ENCODE results near the gene MMP17. TPM values are rescaled to one million over a fixed set of nuclear protein-coding genes. Genes with fewer than 3 reads are reported as not detected.

MMP17 gene
- polyA plus RNA-seq, 1 donor from 2014 or later, result 3.4 TPM

- H3K27me3 Mint-ChIP-seq, result no peaks in the 10 kb centered on the region
- H3K36me3 Mint-ChIP-seq, result no peaks in the 10 kb centered on the region
- H3K27ac Mint-ChIP-seq, result no peak overlapping the region
- no peaks in the 10 kb centered on the region for H3K4me1 Mint-ChIP-seq
- no peaks in the 10 kb centered on the region for H3K9me3 Mint-ChIP-seq
- H3K4me3 Mint-ChIP-seq, result no peak overlapping the region
Measured at GRCh38 chr12:131844656-131845055, 16.5 kb downstream of the MMP17 start.

GRCh38 chr12:131845121-131845520 lies 16.9 kb downstream of the MMP17 start:
- Mint-ChIP-seq H3K9me3 (no peaks in the 10 kb centered on the region), H3K27me3 (no peaks in the 10 kb centered on the region), H3K27ac (no peak overlapping the region), H3K36me3 (no peaks in the 10 kb centered on the region), H3K4me3 (no peak overlapping the region), H3K4me1 (no peaks in the 10 kb centered on the region)

DNA sequence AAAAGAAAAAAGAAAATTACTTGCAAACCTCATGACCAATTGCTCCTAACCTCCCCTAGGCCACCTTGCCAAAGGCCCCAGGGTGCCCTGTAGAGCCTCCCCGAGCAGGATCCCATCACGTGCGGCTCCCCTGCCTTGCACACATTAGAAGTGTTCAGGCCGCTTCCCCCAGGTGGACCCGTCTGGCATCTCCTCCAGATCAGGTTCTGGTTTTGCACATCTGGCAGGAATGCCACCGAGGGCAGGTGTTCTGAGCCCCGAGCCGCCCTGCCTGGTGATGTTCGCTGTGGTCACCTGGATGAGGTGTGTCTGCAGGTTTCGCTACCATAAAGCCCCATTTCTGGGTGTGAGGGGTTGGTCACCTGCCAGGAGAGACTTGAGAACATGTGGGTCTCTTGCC lies 19.3 kb downstream of the MMP17 start:
- H3K4me3 Mint-ChIP-seq, result no peak overlapping the region
- H3K9me3 Mint-ChIP-seq, result no peaks in the 10 kb centered on the region
- H3K27me3 Mint-ChIP-seq, result no peaks in the 10 kb centered on the region
- no peak overlapping the region for H3K27ac Mint-ChIP-seq
- H3K4me1 Mint-ChIP-seq, result no peaks in the 10 kb centered on the region
- no peaks in the 10 kb centered on the region for H3K36me3 Mint-ChIP-seq

DNA sequence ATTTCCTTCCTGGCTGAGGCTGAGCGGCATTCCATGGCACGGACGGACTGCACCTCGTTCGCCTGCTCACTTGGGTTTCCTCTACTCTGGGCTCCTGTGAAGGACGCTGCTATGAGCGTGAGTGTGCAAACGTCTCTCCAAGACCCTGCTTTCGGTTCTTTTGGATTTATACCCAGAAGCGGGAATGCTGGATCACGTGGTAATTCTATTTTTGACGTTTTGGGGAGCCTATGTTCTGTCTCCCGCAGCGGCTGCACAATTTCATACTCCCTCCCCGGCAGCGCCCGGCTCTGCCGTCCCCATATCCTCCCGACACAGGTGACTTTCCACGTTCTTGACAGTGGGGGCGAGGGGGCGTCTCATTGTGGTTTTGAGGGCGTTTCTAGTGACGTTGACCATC lies 20.6 kb downstream of the MMP17 start:
- Mint-ChIP-seq H3K4me1 (no peaks in the 10 kb centered on the region), H3K36me3 (no peaks in the 10 kb centered on the region), H3K27me3 (peaks cover 5% of the 10 kb centered on the region), H3K4me3 (no peak overlapping the region), H3K27ac (no peak overlapping the region), H3K9me3 (no peaks in the 10 kb centered on the region)

- H3K27me3 Mint-ChIP-seq, result peaks cover 10% of the 10 kb centered on the region
- no peaks in the 10 kb centered on the region for H3K36me3 Mint-ChIP-seq
- H3K4me1 Mint-ChIP-seq, result no peaks in the 10 kb centered on the region
- no peaks in the 10 kb centered on the region for H3K9me3 Mint-ChIP-seq
- H3K4me3 Mint-ChIP-seq, result no peak overlapping the region
- H3K27ac Mint-ChIP-seq, result no peak overlapping the region
Measured at GRCh38 chr12:131849700-131850553, 21.7 kb downstream of the MMP17 start.

- no peak overlapping the region for H3K4me3 Mint-ChIP-seq
- H3K27ac Mint-ChIP-seq, result no peak overlapping the region
- peaks cover 10% of the 10 kb centered on the region for H3K27me3 Mint-ChIP-seq
- peaks cover 0 to under 1% (median 0%) of the 10 kb centered on the region in 3 donors for H3K9me3 Mint-ChIP-seq
- no peaks in the 10 kb centered on the region for H3K4me1 Mint-ChIP-seq
- H3K36me3 Mint-ChIP-seq, result no peaks in the 10 kb centered on the region
Measured at GRCh38 chr12:131850856-131851559, 22.8 kb downstream of the MMP17 start.

DNA sequence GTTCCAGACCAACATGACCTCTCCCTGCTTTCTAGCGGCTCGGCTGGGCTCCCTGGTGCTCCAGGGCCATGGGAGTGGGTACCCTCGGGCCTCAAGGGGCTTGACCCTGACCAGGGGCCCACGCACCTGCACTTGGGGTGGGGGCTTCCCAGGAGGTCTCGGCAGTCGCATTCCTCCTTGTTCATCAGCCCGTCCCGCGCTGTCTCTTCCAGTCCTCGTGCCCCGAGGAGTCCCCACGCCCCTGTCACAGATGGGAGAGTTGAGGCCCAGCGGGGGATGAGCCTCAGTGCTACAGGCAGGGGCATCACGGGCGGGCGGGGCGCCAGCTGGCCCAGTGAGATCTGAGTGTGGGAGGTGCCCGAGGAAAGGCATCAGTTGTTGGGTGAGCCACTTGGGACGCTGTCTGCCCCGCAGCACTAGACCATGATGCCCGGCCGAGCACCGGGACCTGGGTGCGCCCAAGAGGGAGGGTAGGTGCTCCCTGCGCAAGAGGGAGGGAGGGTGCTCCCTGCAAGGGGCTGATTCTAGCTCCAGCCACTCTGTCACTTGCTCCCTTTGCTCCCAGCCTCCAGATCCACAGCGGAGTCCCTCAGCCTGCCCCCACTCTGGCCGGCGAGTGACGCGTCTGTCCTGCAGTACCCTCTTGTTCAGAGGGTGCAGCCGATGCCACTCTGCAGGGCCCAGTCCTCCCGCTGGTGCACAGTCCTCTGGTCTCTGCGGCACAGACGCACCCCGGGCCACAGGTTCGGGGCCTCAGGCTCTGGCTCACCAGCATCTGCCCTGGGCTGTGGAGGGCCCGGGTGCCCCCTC lies 23.8 kb downstream of the MMP17 start:
- H3K4me3 Mint-ChIP-seq, result no peak overlapping the region
- H3K27ac Mint-ChIP-seq, result no peak overlapping the region
- no peaks in the 10 kb centered on the region for H3K36me3 Mint-ChIP-seq
- no peaks in the 10 kb centered on the region for H3K4me1 Mint-ChIP-seq
- peaks cover 14% of the 10 kb centered on the region for H3K27me3 Mint-ChIP-seq
- H3K9me3 Mint-ChIP-seq, result peaks cover 0 to 2% (median 0%) of the 10 kb centered on the region in 3 donors

DNA sequence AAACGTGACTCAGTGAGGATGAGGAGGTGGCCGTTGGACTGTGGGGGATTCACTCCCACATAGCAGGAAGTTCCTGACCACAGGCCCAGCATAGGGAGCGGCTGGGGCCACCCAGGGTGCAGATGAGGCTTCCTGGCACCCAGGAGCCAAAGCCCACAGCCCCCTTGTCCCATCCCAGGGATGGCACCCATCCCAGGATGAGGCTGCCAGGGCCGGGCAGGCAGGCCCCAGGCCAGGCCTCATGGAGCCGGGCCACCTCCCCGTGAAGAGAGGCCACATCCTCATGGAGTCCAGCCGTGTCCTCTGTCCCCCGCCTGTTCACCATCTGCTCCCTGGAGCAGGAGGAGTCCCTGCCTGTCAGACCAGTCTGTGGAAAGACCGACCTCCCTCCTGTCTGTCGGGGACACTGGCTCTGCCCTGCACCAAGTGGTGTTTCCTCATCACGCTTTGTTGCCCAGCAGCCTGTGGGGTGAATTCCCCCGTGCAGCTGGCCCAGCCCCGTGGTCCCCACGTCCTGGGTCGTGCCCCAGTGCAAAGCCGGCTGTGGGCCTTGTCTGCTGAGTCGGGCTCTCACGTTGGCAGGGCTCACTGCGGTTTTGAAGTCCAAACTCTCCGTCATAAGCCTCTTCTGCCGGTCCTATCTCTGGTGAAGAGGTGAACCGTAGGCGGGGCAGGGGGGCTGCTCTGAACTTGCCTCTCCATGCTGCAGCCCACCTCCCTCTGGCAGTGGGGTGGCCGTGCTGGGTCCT lies 24.5 kb downstream of the MMP17 start:
- Mint-ChIP-seq H3K9me3 (peaks cover 0 to 2% (median 0%) of the 10 kb centered on the region in 3 donors), H3K27me3 (peaks cover 14% of the 10 kb centered on the region), H3K27ac (no peak overlapping the region)

GRCh38 chr12:131853832-131854797 lies 25.9 kb downstream of the MMP17 start:
- Mint-ChIP-seq H3K27me3 (peaks cover 14% of the 10 kb centered on the region), H3K36me3 (no peaks in the 10 kb centered on the region), H3K4me1 (no peaks in the 10 kb centered on the region), H3K9me3 (peaks cover 0 to 2% (median 0%) of the 10 kb centered on the region in 3 donors), H3K27ac (no peak overlapping the region), H3K4me3 (peak overlapping the region in 1 of 4 donors; percentile 22)

More for the DNA sequence above, 24.5 kb downstream of the MMP17 start:
- Mint-ChIP-seq H3K36me3 (no peaks in the 10 kb centered on the region), H3K4me1 (no peaks in the 10 kb centered on the region), H3K4me3 (no peak overlapping the region)

GRCh38 chr12:131854861-131855476 lies 26.8 kb downstream of the MMP17 start:
- H3K9me3 Mint-ChIP-seq, result peaks cover 0 to 2% (median 0%) of the 10 kb centered on the region in 3 donors
- no peak overlapping the region for H3K4me3 Mint-ChIP-seq
- no peak overlapping the region for H3K27ac Mint-ChIP-seq
- H3K27me3 Mint-ChIP-seq, result peaks cover 16% of the 10 kb centered on the region
- no peaks in the 10 kb centered on the region for H3K4me1 Mint-ChIP-seq
- no peaks in the 10 kb centered on the region for H3K36me3 Mint-ChIP-seq

- H3K27me3 Mint-ChIP-seq, result peaks cover 18% of the 10 kb centered on the region
- no peak overlapping the region for H3K27ac Mint-ChIP-seq
- peaks cover 0 to 2% (median 0%) of the 10 kb centered on the region in 3 donors for H3K9me3 Mint-ChIP-seq
- no peaks in the 10 kb centered on the region for H3K36me3 Mint-ChIP-seq
- H3K4me3 Mint-ChIP-seq, result no peak overlapping the region
- peaks cover 0 to 3% (median 0%) of the 10 kb centered on the region in 3 donors for H3K4me1 Mint-ChIP-seq
Measured at GRCh38 chr12:131855521-131856142, 27.4 kb downstream of the MMP17 start.

- H3K27me3 Mint-ChIP-seq, result peaks cover 18% of the 10 kb centered on the region
- no peak overlapping the region for H3K27ac Mint-ChIP-seq
- H3K9me3 Mint-ChIP-seq, result peaks cover 0 to 2% (median 0%) of the 10 kb centered on the region in 3 donors
- H3K4me3 Mint-ChIP-seq, result no peak overlapping the region
- H3K4me1 Mint-ChIP-seq, result peaks cover 0 to 5% (median 0%) of the 10 kb centered on the region in 3 donors
- no peaks in the 10 kb centered on the region for H3K36me3 Mint-ChIP-seq
Measured at GRCh38 chr12:131856366-131857097, 28.3 kb downstream of the MMP17 start.

All from IgD-negative memory B cell (primary cell).